HG03432 (cell line): ENCODE measurements around the gene PDE4A.
"Not testable (repeated sequence)": the region's sequence is repeated elsewhere in the genome, so short reads cannot be mapped to it uniquely, and the experiment has no call there.

Experiments used
- ATAC-seq: cut with Tn5 transposase; IDR thresholded peaks from one replicate; pipeline ENCODE4 v1.9.1; 2021; ENCODE audit warnings: mild to moderate bottlenecking, moderate library complexity; ENCODE audit not compliant: unreplicated experiment

The PDE4A gene

DNA sequence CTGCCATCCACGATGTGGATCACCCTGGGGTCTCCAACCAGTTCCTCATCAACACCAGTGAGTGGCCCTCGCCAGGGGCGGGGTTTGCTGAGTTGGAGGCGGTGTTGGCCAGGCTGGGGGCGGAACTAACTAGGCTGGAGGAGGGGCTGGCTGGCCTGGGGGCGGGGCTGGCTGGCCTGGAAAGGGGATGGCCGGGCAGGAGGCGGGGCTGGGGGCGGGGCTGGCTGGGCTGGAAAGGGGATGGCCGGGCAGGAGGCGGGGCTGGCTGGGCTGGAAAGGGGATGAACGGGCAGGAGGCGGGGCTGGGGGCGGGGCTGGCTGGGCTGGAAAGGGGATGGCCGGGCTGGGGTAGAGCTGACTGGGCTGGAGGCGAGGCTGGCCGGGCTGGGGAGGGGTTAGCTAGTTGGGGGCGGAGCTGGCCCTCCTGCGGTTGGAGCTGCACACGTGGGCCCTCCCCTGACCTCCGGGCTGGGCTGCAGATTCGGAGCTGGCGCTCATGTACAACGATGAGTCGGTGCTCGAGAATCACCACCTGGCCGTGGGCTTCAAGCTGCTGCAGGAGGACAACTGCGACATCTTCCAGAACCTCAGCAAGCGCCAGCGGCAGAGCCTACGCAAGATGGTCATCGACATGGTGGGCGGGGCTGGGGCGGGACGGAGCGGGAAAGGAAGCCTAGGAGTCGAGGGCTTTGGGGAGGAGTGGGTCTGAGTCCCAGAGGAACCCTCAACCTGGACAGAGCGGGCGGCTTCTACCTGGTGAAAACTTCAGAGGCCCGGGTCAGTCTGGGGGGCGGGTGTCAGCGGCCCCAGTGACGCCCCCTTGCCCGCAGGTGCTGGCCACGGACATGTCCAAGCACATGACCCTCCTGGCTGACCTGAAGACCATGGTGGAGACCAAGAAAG lies 41.0 kb downstream of the PDE4A start:
- peak; percentile 93 for ATAC-seq

DNA sequence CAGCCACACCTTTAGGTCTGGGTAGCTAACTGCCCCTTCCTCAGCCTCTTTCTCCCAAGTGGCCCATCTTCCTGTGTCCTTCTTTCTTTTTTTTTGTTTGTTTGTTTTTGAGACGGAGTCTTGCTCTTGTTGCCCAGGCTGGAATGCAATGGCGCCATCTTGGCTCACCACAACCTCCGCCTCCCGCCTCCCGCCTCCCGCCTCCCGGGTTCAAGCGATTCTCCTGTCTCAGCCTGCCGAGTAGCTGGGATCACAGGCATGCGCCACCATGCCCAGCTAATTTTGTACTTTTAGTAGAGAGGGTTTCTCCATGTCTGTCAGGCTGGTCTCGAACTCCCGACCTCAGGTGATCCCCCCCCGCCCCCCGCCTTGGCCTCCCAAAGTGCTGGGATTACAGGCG lies 41.7 kb downstream of the PDE4A start:
- not testable (repeated sequence) for ATAC-seq

DNA sequence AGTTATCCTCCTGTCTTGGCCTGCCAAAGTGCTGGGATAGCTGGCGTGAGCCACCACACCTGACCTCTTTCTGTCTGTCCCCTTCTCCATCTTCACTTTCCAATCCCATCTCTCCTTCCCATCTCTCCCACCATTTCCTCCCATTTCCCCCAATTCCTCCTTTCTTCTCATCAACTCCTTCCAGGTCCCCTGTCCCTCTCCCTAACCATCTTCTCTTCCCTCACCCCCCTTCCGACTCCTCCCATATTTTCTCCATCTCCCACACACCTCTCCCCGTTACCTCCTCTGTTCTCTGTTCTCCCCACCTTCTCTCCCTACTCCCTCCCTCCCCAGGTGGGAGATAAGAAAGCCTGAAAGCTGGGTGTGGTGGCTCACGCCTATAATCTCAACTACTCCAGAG lies 42.2 kb downstream of the PDE4A start:
- no peak for ATAC-seq

DNA sequence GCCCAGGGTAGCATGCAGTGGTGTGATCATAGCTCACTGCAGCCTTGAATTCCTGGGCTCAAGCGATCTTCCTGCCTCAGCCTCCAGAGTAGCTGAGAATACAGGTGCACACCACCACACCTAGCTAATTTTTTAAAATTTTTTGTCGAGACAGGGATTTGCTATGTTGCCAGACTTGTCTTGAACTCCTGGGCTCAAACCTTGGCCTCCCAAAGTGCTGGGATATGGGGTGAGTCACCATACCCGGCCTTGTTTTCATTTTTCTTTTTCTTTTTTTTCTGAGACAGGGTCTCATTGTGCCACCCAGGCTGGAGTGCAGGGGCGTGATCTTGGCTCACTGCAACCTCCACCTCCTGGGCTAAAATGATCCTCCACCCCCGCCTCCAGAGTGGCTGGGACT lies 44.1 kb downstream of the PDE4A start:
- no peak for ATAC-seq

DNA sequence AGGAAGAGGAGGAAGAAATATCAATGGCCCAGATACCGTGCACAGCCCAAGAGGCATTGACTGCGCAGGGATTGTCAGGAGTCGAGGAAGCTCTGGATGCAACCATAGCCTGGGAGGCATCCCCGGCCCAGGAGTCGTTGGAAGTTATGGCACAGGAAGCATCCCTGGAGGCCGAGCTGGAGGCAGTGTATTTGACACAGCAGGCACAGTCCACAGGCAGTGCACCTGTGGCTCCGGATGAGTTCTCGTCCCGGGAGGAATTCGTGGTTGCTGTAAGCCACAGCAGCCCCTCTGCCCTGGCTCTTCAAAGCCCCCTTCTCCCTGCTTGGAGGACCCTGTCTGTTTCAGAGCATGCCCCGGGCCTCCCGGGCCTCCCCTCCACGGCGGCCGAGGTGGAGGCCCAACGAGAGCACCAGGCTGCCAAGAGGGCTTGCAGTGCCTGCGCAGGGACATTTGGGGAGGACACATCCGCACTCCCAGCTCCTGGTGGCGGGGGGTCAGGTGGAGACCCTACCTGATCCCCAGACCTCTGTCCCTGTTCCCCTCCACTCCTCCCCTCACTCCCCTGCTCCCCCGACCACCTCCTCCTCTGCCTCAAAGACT lies 46.9 kb downstream of the PDE4A start:
- ATAC-seq, result no peak

DNA sequence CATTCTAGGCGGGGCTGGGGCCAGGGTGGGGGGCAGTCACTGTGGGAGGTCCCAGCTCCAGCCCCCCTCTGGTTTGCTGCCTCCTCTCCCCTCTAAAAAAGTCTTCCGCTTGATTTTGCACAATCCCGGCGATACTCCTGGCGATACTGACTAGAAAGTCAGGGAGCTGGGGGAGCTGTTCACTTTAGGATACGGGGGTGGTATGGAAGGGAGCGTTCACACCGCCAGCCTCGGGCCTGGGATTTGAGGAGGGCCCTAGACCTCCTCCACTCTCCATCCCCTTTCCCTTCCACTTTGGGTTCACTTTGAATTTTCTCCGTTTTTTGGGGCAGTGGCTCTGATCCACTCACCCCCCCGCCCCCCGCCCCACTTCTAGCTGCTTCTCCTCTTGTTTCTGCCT lies 47.8 kb downstream of the PDE4A start:
- ATAC-seq, result no peak

DNA sequence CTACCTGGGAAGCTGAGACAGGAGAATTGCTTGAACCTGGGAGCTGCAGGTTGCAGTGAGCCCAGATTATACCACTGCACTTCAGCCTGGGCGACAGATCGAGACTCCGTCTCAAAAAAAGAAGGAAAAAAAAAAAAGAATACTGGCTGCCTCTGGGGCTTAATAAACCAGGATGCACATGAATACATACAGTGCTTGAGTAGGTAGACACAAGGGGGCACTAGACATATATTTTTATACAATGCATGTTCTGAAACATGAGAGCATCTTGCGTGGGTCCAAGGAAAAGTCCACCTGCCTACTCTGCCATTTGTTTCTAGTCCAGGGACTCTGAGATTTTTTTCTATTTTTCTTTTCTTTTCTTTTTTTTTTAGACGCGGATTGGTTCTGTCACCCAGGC lies 51.6 kb downstream of the PDE4A start:
- ATAC-seq, result no peak

DNA sequence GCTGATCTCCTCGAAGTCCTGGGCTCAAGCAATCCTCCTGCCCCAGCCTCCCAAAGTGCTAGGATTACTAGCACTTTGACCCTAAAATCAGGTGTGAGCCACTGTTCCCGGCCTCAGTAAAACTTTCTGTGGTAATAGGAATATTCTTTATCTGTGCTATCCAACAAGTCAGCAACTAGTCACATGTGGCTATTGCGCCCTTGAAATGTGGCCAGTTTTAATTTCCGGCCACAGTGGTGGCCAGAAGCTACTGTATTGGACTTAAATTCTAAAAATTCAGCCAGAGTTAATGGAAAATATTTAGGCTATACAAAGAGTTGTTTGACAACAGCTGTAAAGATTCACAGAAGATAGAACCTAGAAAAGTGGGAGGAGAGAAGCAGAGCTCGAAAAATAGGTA lies 52.9 kb downstream of the PDE4A start:
- ATAC-seq, result no peak

DNA sequence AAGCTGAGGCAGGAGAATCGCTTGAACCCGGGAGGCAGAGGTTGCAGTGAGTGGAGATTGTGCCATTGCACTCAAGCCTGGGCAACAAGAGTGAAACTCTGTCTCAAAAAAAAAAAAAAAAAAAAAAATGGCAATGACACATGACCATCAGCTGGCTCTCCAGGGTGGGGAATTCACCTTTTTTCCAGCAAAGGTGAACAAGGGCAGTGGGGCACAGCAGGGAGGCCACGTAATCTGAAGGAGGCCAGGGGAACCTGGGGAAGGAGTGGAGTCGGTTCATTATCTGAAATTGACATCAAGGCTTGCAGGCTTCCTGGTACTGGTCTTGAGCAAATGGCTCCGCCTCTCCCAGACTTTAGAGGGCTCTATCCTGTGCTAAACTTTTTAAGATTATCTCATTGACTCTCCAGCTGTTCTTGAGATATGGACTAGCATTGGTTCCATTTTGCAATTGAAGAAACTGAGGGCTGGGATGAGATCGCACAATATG lies 54.7 kb downstream of the PDE4A start:
- ATAC-seq, result no peak

DNA sequence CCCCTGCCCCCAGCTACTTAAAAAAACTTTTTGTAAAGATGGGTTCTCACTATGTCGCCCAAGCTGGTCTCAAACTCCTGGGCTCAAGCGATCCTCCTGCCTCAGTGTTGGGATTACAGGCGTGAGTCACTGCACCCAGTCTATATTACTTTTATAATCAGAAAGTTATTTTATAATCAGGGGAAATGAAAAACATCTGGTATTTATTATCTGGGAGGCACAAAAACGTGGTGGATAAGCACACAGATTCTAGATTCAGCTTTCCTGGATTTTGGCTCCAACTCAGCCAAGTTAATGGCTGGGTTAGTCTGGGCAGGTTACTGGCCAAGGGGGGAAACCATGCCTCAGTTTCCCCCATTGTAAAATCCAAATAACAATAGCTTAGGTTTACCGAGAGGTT lies 58.1 kb downstream of the PDE4A start:
- no peak for ATAC-seq

DNA sequence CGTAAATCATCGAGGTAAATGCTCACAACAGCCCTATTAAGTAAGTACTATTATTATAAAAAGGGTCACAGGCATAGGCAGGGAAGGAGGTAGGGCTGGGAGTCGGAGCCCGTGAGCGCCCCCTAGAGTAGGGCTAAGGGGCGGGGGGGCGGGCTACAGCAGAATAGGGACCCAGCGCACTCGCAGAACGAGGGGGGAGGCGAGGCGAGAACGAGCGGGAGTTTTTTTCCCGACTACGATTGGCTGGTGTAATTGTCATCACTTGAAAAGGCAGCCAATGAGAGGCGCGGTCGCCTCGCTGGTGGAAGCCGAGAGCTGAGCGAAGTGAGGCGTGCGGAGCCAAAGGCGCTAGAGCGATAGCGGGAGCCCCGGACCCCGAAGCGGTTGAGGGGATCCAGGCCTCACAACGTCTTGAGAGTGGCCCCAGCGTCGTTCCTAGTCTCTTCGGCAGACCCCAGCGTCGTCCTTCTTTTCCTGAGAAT lies 58.6 kb downstream of the PDE4A start:
- ATAC-seq, result no peak

DNA sequence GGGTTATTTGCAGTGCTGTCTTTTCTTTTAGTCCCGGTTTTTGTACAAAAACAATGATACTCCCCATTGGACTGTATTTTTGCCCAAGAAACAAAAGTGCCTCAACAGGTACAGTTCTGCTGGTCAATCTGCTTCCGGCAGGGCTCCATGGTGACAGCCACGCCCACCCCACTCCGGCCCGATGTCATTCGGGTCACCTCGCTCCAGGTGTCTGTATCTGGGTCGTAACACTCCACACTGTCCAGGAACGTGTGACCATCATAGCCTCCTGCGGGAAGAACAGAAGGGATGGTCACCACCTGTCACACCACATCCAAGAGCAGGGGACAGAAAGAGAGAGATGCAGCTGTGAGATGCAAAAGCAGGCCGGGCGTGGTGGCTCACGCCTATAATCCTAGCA lies 66.2 kb downstream of the PDE4A start:
- ATAC-seq, result no peak

DNA sequence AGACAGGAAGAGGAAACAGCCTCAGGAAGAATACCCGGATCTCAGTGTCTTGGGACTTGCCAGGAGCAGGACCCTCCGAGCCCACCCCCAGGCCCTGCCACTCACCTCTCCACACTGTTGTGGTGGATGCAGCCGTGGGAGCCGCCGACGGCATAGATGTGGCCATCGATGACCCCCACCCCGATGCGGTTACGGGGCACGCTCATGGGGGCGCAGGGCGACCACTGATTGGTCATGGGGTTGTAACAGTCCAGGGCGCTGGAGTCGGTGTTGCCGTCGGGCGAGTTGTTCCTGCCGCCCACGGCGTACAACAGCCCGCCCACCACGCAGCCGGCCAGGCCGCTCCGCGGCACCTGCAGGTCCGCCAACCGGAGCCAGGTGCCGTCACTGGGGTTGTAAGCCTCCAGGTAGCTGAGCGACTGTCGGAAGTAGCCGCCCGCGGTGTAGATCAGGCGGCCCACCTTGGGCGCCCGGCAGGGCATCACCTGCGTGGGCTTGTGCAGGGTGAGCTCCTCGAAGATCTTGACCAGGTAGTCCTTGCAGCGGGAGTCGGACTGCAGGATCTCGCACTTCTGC lies 71.2 kb downstream of the PDE4A start:
- no peak for ATAC-seq

DNA sequence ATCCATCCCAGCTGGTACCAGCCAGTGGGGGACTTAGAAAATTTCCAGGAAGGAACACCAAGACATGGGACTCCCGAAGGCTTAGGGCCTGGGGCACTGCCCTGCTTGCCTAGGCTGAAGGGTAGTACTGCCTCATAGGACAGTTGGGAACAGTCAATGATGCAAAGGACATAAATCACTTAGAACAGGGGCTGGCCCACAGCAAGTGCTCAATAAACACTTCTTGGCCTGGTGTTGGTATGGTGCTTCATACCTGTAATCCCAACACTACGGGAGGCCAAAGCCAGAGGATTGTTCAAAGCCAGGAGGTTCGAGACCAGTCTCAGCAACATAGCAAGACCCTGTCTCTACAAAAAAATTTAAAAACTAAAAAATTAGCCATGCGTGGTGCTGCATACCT lies 77.0 kb downstream of the PDE4A start:
- no peak for ATAC-seq

DNA sequence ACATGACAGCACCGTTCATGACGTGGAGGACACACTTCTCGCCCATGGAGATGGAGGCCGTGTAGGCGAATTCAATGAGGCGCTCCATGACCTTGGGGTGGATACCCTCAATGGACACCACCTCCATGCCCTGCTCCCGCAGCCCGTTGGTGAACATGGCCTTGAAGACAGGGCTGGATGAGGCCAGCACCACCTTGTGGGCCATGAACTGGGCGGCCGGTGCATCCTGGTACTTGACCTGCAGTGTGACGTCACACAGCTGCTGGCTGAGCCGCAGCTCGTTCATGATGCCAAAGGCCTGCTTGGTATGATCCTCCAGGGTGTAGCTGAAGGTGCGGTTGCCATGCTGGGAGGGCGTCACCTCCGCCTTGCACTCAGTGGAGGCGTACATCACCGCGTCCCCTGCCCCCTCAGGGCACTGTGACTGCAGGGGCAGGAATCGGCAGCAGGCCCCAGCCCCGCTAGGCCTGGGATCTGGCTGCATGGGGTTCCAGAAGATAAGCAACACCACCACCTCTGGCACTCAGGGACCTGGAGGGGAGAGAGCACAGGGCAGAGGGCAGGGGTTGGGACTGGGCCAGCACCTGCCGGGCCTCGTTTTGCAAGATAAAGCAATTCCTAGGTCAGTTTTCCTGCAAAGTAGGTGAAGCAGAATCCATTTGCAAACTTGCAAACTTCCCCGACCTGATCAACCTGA lies 79.4 kb downstream of the PDE4A start:
- ATAC-seq, result no peak

DNA sequence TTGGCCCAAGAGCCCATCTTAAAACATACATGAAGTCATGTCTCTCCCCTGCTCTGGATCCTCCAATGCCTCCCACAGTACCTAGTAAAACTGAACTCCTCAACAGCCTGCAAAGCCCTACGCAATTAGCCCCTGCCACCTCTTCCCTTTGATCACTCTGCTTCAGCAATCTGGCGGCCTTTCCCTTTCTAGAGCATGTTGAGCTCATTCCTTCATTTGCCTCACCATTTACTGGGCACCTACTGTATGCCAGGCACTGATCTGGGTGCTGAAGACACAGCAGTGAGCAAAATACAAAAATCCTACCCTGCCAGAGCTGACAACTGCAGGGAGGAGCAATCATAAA lies 79.9 kb downstream of the PDE4A start:
- ATAC-seq, result no peak

DNA sequence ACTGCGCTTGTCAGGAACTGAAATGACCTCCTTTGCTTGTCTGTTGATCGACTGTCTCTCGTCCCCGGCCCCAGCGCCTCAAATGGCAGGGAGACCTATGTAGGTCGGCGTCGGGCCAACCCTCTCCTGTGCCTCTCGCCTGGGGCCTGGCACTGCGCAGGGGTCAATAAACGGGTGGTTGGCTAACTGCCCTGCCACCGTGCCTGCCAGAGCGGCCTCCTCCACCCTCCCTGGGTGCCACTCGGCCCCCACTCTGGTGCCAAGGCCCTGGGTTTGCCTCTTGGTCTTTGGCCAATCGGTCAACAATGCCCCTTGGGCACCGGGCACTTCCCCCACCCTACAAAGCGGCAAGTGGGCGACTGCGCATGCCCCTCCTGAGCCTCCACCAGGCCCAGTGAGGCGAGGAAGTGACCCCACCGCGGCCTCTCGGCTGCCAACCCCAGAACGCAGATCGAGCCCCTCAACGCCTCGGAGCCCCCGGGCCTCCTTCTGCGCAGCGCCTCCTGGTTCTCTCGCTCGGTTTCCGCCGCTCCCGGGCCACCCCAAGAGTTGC lies 81.7 kb downstream of the PDE4A start:
- peak; percentile 54 for ATAC-seq

DNA sequence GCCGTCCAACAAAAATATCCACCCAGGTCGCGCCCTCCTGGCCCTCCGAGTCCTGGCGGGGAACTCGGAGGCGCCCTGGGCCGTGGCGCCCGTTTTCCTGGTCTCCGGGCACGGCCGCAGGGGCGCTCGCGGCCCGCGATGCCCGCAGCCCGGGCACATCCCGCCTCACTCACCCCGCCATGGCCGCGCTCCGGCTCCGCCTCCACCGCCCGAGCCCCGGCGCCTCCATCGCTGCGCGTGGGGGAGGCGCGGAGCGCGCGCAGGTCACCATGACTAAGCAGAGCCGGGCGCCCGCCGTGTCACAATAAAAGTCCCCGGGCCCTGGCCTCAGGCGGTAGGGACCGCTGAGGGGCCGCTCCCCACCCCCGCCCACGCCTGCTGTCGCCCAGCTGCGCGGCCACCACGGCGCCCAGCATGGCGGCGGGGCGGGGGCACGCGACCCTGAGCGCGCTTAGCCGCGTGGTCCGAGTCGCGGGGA lies 82.2 kb downstream of the PDE4A start:
- peak; percentile 79 for ATAC-seq

DNA sequence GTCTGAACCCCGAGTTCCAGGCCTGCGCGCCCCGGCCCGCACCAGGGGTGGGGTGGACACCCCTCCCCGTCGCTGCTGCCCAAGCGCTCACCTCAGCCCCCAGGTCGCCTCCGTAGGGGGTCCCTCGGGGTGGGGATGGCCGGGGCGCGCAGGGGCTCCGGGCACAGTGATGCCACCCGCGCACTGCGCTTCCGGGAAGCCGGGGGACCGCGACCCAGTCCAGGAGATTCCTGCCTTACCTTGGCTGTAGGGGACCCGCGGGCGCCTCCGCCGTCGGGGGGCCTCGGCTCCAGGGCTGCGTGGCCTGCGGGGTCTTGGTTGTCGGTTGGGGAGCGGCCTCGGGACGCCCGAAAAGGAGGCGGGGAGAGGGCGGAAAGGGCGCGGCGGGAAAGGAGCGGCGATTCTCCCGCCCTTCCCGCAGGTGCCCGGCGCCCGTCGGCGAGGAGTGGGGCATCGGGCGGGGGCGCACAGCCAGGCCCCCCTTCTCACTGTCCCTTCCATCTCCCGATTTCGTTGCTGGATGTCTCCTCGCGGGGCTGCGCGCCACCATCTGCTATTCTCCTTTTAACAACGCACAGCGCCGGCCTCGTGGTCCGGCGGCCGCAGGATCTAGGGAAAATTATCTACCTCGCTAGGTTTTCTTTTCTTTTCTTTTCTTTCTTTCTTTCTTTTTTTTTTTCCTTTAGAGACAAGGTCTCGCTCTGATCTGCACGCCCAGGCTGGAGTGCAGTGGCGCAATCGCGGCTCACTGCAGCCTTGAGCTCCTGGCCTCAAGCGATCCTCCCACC lies 82.9 kb downstream of the PDE4A start, which contains the start of gene KEAP1:
KEAP1 (minus strand) TSS at position 355 of the 788 bp plus-strand sequence. CDS start 3,323 bp downstream, outside the sequence.
- no peak for ATAC-seq
